HepG2 (cell line): Measurements from ENCODE around the gene PNLDC1. TPM values are rescaled to one million over a fixed set of nuclear protein-coding genes. Genes with fewer than 3 reads are reported as not detected.

Experiments used
- AKAP8 ChIP-seq: sonication (generic); formaldehyde crosslinking; IDR thresholded peaks from 2 replicates; pipeline ENCODE4 v1.5.1; 2020; ENCODE audit warnings: mild to moderate bottlenecking, missing genetic modification reagents
- ATM ChIP-seq: fragments of 450-650 bp; IDR thresholded peaks from 2 replicates; pipeline ENCODE4 v1.7.1; 2017; ENCODE audit warnings: mild to moderate bottlenecking, borderline replicate concordance
- BCL6 ChIP-seq: IDR thresholded peaks from 2 replicates; pipeline ENCODE4 v1.6.1; 2016; ENCODE audit warnings: missing genetic modification reagents, missing compliant biosample characterization
- IKZF4 ChIP-seq: sonication (generic); formaldehyde crosslinking; IDR thresholded peaks from 2 replicates; pipeline ENCODE4 v1.5.1; 2020; ENCODE audit warnings: borderline replicate concordance, mild to moderate bottlenecking, low read depth, missing genetic modification reagents; ENCODE audit errors: not compliant biosample characterization
- NR2C2 ChIP-seq: sonication (generic); formaldehyde crosslinking; IDR thresholded peaks from 2 replicates; pipeline ENCODE4 v1.4.0; 2020; ENCODE audit warnings: missing genetic modification reagents, mild to moderate bottlenecking, moderate library complexity, borderline replicate concordance
- RBM39 ChIP-seq: fragments of 200-400 bp; formaldehyde crosslinking; IDR thresholded peaks from one replicate; pipeline ENCODE4 v1.6.1; 2018; ENCODE audit warnings: antibody characterized with exemption, mild to moderate bottlenecking, low read depth, low read length; ENCODE audit not compliant: poor library complexity, severe bottlenecking
- RXRB ChIP-seq: IDR thresholded peaks from 2 replicates; pipeline ENCODE4 v1.6.1; 2016; ENCODE audit warnings: borderline replicate concordance, missing genetic modification reagents, missing compliant biosample characterization
- SCMH1 ChIP-seq: sonication (generic); formaldehyde crosslinking; IDR thresholded peaks from 2 replicates; pipeline ENCODE4 v1.9.0; 2021; ENCODE audit warnings: missing genetic modification reagents, mild to moderate bottlenecking, borderline replicate concordance
- SP1 ChIP-seq, 2 experiments: fragments of 450-650 bp in 1 of 2; sonication (generic) in 1 of 2; formaldehyde crosslinking in 1 of 2; IDR thresholded peaks; 2 replicates each; pipeline versions ENCODE4 v1.4.0 to v1.6.1; 2016 to 2020; ENCODE audit warnings: missing genetic modification reagents in 1 of 2
- XBP1 ChIP-seq: sonication (generic); formaldehyde crosslinking; IDR thresholded peaks from 2 replicates; pipeline ENCODE4 v1.5.0; 2020; ENCODE audit warnings: missing genetic modification reagents
- ZFP37 ChIP-seq: sonication (generic); formaldehyde crosslinking; IDR thresholded peaks from 2 replicates; pipeline ENCODE4 v1.4.0; 2020; ENCODE audit warnings: missing genetic modification reagents, borderline replicate concordance
- ZNF160 ChIP-seq: sonication (generic); formaldehyde crosslinking; IDR thresholded peaks from 2 replicates; pipeline ENCODE4 v1.8.0; 2022; ENCODE audit warnings: mild to moderate bottlenecking, inconsistent platforms, missing genetic modification reagents
- ZNF264 ChIP-seq: sonication (generic); formaldehyde crosslinking; IDR thresholded peaks from 2 replicates; pipeline ENCODE4 v1.4.0; 2020; ENCODE audit warnings: missing genetic modification reagents
- ZNF552 ChIP-seq: sonication (generic); formaldehyde crosslinking; IDR thresholded peaks from 2 replicates; pipeline ENCODE4 v1.9.0; 2022; ENCODE audit warnings: missing genetic modification reagents, mild to moderate bottlenecking, borderline replicate concordance
- ZNF7 ChIP-seq: IDR thresholded peaks from 2 replicates; pipeline ENCODE4 v1.6.1; 2016; ENCODE audit warnings: missing biosample characterization, missing genetic modification reagents
- polyA plus RNA-seq, 8 experiments: library from polyadenylated mRNA; depleted of rRNA in 3 of 8; stranded (reverse) in 7 of 8; unstranded in 1 of 8; fragments of >200 nt; fragmentation: Illumina TruSeq in 4 of 8; extraction: Trizol in 4 of 8; gene quantifications; 2 replicates each; pipeline versions ENCODE4 v1.2.1 to v1.2.3, GENCODE V29; 2011 to 2016; ENCODE audit warnings: low read depth in 4 of 8, missing spikeins in 1 of 8, mixed read lengths in 1 of 8; ENCODE audit not compliant: insufficient read depth in 1 of 8
- total RNA-seq, 5 experiments: library from RNA; depleted of rRNA; stranded (reverse); fragments of >200 nt; fragmentation: Illumina TruSeq; extraction: Trizol; gene quantifications; 2 replicates each; pipeline ENCODE4 v1.2.3, GENCODE V29; 2016; ENCODE audit warnings: low read depth in 1 of 5
- TF ChIP-seq, protein P1 (sequence below): sonication (generic); formaldehyde crosslinking; IDR thresholded peaks from 2 replicates; pipeline ENCODE4 v1.9.0; 2021; ENCODE audit warnings: missing genetic modification reagents, mild to moderate bottlenecking, borderline replicate concordance
- TF ChIP-seq, protein P2 (sequence below): IDR thresholded peaks from 2 replicates; pipeline ENCODE4 v1.6.1; 2016; ENCODE audit warnings: mild to moderate bottlenecking, missing biosample characterization, missing genetic modification reagents
- TF ChIP-seq, protein P3 (sequence below): sonication (generic); formaldehyde crosslinking; IDR thresholded peaks from 2 replicates; pipeline ENCODE4 v1.5.1; 2020; ENCODE audit warnings: missing genetic modification reagents, mild to moderate bottlenecking, borderline replicate concordance
- TF ChIP-seq, protein P4 (sequence below): sonication (generic); formaldehyde crosslinking; IDR thresholded peaks from 2 replicates; pipeline ENCODE4 v1.4.0; 2020; ENCODE audit warnings: missing genetic modification reagents, borderline replicate concordance
- TF ChIP-seq, protein P5 (sequence below): sonication (generic); formaldehyde crosslinking; IDR thresholded peaks from 2 replicates; pipeline ENCODE4 v1.4.0; 2020; ENCODE audit warnings: missing genetic modification reagents, mild to moderate bottlenecking, borderline replicate concordance

PNLDC1 gene
- total and polyA plus RNA-seq, 2 of the 13 experiments (the other 11 are each of a cell fraction or from before 2014, with no cell fraction given), result not detected

DNA sequence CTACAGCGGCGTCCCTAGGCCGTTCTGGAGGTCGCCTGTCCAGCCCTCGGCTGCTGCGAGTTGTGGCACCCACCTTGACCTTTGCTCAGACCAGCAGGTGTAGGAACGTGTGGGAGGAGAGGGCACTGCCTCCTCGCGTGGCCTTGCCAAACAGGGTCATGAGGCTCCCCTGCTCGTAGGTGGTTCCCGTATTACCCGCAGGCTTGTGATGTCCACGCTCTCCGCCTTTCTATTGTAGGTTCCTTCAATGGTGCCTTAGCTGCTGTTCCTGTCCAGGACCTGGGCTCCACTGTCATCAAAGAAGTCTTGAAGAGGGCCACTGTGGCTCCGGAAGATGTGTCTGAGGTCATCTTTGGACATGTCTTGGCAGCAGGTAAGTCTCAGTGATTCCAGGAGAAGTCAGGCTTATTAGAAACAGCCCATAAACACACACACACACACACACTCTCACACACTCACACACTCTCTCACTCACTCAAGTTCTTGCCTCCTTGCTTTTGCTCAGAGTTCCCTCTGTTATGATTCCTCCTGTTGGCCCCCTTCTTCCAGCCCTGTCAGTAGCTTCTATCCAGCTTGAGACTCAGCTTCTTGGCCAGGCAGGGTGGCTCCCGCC, 37.3 kb upstream of the PNLDC1 start (continued):
- TF ChIP-seq, protein P1, sequence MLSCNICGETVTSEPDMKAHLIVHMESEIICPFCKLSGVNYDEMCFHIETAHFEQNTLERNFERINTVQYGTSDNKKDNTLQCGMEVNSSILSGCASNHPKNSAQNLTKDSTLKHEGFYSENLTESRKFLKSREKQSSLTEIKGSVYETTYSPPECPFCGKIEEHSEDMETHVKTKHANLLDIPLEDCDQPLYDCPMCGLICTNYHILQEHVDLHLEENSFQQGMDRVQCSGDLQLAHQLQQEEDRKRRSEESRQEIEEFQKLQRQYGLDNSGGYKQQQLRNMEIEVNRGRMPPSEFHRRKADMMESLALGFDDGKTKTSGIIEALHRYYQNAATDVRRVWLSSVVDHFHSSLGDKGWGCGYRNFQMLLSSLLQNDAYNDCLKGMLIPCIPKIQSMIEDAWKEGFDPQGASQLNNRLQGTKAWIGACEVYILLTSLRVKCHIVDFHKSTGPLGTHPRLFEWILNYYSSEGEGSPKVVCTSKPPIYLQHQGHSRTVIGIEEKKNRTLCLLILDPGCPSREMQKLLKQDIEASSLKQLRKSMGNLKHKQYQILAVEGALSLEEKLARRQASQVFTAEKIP (CRISPR knock-in tag), result no peak
- TF ChIP-seq, protein P2, sequence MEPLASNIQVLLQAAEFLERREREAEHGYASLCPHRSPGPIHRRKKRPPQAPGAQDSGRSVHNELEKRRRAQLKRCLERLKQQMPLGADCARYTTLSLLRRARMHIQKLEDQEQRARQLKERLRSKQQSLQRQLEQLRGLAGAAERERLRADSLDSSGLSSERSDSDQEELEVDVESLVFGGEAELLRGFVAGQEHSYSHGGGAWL (CRISPR knock-in tag), result peak; percentile 79; the same call in 1 of the 2 replicates
- TF ChIP-seq SP1 (IDR thresholded peaks at IDR 0.05) (no peak), SP1 (CRISPR knock-in tag; IDR thresholded peaks at IDR 0.05) (peak; percentile 49; the same call in 1 of the 2 replicates), BCL6 (peak; percentile 77), RXRB (CRISPR knock-in tag) (peak; percentile 85), NR2C2 (CRISPR knock-in tag) (peak; percentile 31), ZNF264 (0 out of 2 replicates have a peak, but pooled peaks have one; percentile 78), SCMH1 (CRISPR knock-in tag) (no peak), ZNF7 (CRISPR knock-in tag) (no peak), ZNF552 (0 out of 2 replicates have a peak, but pooled peaks have one; percentile 70), ATM (no peak), XBP1 (CRISPR knock-in tag) (no peak; the same call in 1 of the 2 replicates), IKZF4 (CRISPR knock-in tag) (peak; percentile 68), RBM39 (no peak), ZNF160 (CRISPR knock-in tag) (no peak), ZFP37 (CRISPR knock-in tag) (0 out of 2 replicates have a peak, but pooled peaks have one; percentile 82), AKAP8 (CRISPR knock-in tag) (peak; percentile 81; the same call in 1 of the 2 replicates)
- TF ChIP-seq, protein P3, sequence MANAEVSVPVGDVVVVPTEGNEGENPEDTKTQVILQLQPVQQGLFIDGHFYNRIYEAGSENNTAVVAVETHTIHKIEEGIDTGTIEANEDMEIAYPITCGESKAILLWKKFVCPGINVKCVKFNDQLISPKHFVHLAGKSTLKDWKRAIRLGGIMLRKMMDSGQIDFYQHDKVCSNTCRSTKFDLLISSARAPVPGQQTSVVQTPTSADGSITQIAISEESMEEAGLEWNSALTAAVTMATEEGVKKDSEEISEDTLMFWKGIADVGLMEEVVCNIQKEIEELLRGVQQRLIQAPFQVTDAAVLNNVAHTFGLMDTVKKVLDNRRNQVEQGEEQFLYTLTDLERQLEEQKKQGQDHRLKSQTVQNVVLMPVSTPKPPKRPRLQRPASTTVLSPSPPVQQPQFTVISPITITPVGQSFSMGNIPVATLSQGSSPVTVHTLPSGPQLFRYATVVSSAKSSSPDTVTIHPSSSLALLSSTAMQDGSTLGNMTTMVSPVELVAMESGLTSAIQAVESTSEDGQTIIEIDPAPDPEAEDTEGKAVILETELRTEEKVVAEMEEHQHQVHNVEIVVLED (CRISPR knock-in tag), result peak; percentile 55; the same call in 1 of the 2 replicates
- TF ChIP-seq, protein P4, sequence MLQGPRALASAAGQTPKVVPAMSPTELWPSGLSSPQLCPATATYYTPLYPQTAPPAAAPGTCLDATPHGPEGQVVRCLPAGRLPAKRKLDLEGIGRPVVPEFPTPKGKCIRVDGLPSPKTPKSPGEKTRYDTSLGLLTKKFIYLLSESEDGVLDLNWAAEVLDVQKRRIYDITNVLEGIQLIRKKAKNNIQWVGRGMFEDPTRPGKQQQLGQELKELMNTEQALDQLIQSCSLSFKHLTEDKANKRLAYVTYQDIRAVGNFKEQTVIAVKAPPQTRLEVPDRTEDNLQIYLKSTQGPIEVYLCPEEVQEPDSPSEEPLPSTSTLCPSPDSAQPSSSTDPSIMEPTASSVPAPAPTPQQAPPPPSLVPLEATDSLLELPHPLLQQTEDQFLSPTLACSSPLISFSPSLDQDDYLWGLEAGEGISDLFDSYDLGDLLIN (CRISPR knock-in tag), result peak; percentile 31; the same call in 1 of the 2 replicates
- TF ChIP-seq, protein P5, sequence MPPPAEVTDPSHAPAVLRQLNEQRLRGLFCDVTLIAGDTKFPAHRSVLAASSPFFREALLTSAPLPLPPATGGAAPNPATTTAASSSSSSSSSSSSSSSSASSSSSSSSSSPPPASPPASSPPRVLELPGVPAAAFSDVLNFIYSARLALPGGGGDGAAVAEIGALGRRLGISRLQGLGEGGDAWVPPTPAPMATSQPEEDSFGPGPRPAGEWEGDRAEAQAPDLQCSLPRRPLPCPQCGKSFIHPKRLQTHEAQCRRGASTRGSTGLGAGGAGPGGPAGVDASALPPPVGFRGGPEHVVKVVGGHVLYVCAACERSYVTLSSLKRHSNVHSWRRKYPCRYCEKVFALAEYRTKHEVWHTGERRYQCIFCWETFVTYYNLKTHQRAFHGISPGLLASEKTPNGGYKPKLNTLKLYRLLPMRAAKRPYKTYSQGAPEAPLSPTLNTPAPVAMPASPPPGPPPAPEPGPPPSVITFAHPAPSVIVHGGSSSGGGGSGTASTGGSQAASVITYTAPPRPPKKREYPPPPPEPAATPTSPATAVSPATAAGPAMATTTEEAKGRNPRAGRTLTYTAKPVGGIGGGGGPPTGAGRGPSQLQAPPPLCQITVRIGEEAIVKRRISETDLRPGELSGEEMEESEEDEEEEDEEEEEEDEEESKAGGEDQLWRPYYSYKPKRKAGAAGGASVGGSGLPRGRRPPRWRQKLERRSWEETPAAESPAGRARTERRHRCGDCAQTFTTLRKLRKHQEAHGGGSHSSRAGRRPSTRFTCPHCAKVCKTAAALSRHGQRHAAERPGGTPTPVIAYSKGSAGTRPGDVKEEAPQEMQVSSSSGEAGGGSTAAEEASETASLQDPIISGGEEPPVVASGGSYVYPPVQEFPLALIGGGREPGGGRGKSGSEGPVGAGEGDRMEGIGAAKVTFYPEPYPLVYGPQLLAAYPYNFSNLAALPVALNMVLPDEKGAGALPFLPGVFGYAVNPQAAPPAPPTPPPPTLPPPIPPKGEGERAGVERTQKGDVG, result peak; percentile 16; the same call in 1 of the 2 replicates
